NCI-H82 treated with DMSO at 0.1 percent for 48 hours (cell line): ENCODE data around the gene TMED4.

Experiments used
- DNase-seq: peaks from one replicate; lab custom pipeline; 2025; ENCODE audit not compliant: unreplicated experiment; lab: John Stamatoyannopoulos, UW

Gene TMED4

DNA sequence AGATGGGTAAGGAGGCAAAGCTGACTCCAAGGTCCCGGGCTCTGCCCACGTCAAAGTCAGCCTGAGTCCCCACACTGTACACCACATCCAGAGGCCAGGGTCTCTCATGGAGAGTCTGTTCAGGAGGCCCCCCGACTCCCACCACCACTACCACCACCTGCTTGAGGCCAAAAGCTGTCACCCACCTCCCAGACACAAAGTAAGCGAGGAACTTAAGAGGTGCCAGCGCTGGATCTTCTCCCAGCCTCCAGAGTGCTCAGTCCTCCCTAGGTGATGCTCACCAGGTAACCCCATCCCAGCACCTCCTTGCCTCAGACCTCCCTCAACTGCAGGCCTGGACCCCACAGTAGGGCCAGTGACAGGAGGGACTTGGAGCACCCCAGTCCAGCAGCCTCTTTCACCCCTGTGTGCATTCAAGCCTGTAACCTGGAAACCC, 41.4 kb downstream of the TMED4 start:
- no peak for DNase-seq

DNA sequence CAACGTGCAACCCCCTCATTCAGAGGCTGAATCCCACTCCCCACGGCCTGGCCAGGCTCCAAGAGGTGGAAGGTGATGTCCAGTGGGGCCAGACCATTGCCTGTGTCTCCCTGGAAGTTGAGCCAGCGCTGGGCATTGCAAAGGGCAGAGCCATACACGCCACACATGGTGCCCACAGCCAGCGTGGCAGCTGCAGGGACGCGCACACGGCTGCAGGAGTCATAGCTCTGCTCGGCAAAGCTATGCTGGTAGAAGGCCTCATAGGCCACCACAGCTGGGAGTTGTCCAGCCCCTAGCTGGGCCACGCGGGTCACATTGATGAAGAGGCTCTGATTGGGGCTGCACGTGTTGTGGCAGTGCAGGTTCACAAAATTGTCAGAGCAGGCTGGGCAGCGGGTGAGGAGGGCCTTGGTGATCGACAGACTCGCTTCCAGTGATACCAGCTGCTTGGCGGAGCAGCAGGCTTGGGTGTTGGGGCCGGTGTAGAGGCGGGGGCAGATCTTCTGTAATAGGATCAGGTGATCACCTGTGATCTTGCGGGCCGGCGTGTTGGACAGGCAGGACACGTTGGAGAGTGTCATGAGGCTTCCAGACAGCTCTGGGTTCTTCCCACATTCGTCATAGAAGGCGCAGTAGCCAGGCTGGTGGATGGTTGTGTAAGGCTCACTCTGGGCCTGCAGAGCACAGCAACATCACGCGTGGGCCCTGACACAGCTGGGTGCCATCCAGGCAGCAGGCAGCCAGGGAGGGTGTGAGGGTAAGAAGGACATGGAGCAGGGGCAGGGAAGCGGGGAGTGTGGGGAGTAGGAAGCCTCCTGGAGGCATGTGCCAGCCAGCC, 42.1 kb downstream of the TMED4 start:
- no peak for DNase-seq

DNA sequence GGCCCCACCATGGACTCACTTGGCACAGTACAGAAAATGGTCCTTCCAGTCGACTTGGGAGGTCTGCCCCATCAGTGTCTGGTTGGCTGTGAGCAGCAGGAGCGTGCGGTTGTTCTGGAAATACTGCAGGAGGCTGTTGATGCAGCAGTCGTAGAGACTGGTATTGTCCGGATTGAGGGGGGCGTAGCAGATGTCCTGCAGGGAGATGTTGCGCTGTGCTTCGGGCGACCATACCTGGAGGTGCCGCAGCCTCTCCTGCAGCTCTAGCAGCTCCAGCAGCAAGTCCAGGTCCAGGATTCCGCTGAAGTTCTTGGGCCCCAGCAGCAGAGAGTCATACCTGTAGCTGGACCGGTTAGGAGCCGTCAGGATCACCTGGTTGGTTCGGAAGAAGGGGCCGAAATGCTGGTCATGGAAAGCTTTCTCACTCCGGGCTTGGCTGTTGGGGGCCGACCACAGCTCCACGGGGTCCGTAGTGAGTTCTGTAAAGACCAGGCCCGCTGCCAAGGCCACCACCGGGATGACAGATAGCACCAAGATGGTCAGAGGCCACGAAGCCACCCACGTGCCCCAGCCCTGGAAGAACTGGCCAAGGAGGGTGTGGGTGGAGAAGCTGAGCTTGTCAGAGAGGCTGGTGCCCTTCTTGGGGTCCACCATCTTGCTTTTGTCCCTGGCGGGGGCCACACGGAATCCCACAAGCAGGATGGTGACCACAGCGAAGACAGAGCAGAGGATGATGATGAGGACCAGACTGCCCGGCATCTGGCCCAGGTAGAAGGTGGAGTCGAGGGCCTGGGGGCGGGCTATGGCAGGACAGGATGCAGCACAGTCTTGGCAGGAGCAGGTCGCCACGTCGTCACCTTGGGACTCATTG, 43.0 kb downstream of the TMED4 start:
- no peak for DNase-seq

DNA sequence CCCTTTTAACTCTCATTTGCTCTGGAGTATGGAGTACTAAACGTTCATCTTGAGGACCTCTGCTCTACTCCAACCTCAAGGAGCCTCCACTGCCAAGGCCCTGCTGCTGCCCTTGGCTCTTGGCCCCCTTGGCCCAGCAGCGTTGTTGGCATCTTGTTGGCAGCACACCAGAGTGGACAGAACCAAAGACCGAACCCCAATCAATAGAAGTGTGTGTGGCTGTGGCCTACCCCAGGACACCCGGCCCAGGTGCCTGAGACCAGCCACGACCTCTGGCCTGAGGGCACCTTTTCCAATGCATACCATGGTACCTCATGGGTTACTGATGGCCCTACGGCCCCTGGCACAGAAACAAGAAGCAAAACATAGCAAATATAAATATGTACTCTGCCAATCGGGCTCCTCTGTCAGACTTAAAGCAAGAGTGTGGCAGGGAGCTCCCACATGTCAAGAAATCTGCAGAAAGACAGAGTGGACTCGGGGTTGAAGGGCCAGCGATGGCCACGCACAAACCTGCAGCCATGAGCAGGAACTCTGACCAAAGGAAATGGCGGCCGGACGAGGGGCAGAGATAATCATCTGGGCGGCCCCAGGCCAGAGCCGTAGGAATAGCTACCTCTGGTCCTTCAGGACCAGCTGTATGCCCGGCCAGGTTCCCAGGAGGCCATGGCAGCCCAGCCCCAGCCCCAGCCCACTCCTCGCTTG, 43.8 kb downstream of the TMED4 start:
- DNase-seq = no peak

DNA sequence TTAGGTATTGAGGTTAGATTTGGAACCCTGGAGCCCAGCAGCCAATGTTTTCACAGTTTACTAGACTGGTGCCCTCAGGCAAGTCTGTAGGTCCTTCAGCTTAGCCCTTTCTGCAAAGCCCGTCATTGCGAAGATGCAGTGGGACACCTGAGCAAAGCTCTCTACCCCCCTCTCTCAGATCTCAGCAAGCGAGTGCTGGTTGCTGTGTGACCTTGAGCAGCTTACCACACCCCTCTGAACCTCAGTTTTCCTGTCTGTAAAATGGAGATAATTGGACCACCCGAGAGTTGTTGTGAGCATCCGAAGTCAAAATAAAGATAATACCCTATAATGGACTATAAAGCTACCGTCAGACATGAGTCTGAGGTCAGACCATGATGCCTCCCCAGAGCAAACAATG, 44.6 kb downstream of the TMED4 start:
- DNase-seq = no peak

DNA sequence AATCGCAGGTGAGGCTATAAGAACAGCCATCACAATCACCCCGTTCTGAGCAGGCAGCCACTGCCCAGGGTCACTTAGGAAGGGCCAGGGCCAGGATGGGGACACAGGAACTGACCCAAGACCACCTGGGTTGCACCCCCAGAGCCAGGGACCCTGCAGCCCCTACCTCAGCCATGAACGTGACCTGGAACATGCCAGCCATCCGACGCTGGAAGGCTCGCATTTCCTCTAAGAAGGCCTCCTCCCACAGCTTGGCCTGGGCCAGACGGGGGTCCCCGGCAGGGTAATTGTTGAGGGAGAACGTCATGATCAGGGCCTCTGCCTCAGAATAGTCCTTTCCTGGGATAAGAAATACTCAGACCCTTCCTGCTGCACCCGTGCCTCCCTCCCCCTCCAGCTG, 45.9 kb downstream of the TMED4 start:
- DNase-seq = no peak

DNA sequence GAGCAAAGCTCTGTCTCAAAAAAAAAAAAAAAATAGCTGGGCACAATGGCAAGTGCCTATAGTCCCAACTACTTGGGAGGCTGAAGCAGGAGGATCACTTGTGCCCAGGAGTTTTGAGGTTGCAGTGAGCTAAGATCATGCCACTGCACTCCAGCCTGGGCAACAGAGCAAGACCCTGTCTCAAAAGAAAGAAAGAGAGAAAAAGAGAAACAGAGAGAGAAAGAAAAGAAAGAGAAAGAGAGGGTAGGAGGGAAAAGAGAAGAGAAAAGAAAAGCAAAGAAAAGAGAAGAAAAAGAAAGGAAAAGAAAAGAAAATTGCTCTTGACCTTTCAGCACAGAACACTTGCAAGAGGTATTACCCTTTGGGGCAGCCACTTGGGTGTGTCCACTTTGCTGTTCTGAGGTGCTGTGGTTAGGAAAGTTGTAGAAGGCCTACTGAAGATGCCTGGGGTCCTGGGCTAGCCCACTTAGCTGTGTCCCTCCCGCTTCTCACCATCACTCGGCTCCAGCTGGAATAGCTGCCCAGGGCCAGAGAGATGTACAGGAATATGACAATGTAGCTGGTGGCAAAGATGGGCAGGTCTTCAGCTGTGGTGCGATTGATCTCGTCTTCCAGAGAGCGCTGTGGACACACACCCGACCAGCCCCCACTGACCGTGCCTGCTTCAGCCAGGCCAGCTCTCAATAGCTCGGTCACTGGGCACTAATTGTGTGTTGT, 46.5 kb downstream of the TMED4 start:
- no peak for DNase-seq

DNA sequence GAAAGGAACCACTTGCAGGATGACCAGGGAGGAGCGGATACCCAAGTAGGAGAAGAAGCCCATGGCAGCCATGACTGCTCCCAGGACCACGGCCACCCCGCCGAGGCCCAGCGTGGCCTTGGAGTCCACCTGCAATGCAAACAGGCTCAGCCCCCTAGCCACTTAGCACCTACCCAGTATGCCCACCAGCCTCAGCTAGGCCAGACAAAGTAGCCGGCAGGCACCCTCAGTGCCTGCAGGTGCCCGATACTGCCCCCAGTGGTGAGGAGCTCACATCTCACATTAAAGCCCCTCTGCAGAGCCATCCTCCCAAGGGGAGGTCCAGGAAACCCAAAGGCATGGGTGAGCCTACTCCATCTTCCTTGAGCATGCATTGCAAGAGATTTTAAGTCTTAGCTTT, 47.5 kb downstream of the TMED4 start:
- peak; percentile 10 for DNase-seq

DNA sequence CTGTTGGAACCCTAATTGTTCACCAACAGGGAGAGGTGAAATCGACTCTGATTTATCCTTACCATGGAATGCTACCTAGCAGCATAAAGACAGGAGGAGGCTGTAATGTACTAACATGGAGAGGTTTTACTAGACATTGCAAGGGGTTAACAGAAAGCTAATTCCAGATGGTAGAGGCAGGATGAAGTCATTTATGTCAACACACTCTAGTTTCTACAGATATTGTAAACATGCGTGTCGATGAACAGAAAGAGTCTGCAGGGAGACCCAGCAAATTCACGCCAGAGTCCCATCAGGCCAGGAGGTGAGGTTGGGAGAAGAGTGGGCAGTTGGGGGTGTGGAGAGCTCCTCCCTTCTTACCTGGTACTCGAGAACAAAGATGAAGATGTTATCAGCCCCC, 47.9 kb downstream of the TMED4 start:
- no peak for DNase-seq

DNA sequence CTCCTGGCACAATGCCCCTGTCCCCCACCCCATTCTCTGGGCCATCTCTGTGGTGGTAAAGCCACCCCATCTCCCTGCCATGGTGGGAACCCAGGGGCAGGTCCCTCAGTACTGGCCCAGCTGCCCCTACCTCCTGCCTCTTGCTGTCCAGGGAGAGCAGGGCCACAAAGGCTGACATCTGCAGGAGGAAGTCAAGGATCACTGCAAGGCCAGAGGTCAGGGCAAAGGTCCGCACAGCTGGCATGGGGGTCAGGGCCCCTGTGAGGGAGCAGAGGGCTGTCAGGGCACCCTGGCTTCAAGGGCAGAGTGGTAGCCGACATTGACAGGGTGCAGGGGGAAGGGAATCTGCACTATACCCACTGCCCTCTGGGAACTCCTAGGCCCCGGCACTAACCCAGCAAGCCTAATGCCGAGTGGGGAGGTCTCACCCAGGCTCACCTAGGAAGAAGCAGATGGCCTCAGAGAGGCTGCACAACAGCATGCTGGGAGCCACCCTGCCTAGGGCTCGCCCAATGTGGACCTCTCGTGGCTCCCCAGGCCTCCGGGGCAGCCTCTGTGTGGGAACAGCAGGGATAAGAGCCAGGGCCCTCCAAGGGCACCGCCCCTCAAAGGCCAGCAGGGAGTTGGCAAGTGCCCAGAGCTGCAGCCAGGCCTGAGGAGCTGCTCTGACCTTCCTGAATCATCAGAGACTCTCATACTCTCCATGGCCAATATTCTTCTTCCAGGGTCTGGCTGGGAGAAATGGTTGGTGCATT, 48.6 kb downstream of the TMED4 start:
- DNase-seq = no peak

DNA sequence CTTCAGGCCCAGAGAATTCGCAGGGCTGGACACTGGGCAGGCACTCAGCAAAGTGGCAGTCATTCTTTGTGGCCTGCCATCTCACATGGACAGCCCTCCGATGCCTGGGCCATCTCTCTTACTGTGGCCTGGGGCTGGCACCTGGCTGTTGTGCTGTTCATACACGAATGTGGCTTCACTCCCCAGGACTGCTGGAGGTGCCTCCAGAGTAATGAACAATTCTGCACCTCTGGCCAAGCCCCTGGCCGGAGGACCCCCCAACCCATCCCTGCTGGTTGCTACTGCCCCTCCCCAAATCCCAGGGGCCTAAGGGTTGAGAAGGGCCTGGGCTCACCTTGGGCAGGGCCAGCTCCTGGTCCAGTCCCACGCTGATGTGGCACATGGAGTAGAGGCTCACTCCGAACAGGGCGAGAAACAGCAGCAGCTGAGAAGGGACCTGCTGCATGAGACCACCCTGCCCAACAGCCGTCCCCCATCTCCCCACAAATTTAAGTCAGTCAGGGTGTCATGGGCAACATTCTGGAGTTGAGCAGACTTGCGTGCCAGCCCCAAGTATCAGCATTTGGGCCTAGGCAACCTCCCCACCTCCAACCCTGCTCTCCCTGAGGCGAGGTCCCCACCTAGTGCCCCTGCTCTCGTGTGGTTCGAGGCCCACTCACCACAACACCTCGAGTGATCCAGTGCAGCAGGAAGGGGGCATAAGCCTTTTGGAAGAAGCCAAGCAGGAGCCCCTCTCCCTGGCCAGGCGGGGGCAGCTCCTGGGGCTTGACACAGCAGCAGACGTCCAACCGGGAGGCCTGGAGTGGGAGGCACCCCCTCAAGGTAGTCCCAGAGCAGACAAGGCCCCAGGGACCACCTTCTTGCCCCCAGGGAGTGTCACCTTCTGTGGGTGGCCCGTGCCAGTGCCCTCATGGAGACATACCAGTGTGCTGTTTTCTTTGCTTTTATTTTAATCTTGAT, 50.3 kb downstream of the TMED4 start:
- no peak for DNase-seq

DNA sequence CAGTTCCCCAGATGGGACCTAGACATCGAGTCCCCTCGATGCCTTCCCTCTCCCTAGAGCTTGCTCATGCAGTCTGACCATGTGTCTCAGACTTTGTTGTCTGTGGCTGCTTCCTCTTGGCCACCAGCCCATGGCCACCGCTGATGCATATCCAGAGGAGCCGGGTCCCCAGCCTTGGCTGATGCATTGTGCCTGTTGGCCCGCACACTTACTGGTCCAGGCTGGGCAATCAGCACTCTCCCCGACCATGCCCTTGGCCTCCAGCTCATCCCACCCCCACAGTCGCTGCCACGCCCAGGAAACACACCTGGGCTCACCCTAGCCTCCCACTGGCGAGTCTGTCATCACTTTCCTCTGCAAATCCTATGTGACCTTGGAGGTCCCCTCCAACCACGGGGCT, 51.0 kb downstream of the TMED4 start:
- no peak for DNase-seq
